ENCODE measurements around the gene DCP1A.
"Not testable (repeated sequence)": the region's sequence is repeated elsewhere in the genome, so short reads cannot be mapped to it uniquely, and the experiment has no call there.

DNA sequence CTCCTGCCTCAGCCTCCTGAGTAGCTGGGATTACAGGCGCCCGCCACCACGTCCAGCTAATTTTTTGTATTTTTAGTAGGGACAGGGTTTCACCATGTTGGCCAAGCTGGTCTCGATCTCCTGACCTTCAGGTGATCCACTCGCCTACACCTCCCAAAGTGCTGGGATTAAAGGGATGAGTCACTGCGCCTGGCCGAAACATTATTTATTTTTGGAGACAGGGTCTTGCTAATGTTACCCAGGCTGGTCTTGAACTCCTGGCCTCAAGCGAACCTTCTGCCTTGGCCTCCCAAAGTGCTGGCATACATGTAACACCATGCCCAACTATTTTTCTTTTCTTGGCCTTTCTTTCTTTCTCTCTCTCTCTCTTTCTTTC is 94.4 kb downstream of the DCP1A start:
- not testable (repeated sequence) for TF ChIP-seq CTCF, POLR2A (IDR thresholded peaks at IDR 0.05)
